PC-3 (cell line): ENCODE results near the gene UQCRQ. TPM values are rescaled to one million over a fixed set of nuclear protein-coding genes. Genes with fewer than 3 reads are reported as not detected.

ENCODE experiments used
- ATAC-seq: fragments of 200-7000 bp; cut with Tn5 transposase; 2 replicates; pipeline ENCODE4 v1.9.1; 2020; ENCODE audit warnings: mild to moderate bottlenecking, moderate library complexity
- BruUV-seq: library from RNA; stranded (reverse); fragments of 400-500 nt; replicated peaks from 2 replicates; lab custom pipeline; 2021; lab: Mats Ljungman, UMichigan
- CTCF ChIA-PET: fragments of 300-600 bp; sonication (Branson Sonifier 250); formaldehyde crosslinking; loops from one replicate; lab custom pipeline; 2022; ENCODE audit warnings: antibody characterized with exemption; lab: Charles Lee
- POLR2A ChIA-PET: fragments of 300-600 bp; sonication (Branson Sonifier 250); formaldehyde crosslinking; loops from one replicate; lab custom pipeline; 2022; ENCODE audit warnings: antibody characterized with exemption; ENCODE audit not compliant: unreplicated experiment; lab: Charles Lee
- DNase-seq: peaks from one replicate; pipeline ENCODE4 v3.0.0-alpha.2; 2015
- H2AFZ ChIP-seq: fragments of 300-600 bp; sonication (generic); 2 replicates; pipeline ENCODE4 v1.6.0; 2016; ENCODE audit warnings: antibody characterized with exemption, low read length
- H3F3A ChIP-seq: fragments of 300-600 bp; sonication (generic); one replicate; pipeline ENCODE4 v1.6.0; 2017; ENCODE audit warnings: antibody characterized with exemption, low read length, control low read depth, mild to moderate bottlenecking; ENCODE audit not compliant: unreplicated experiment
- H3K27ac ChIP-seq: fragments of 300-600 bp; sonication (generic); 2 replicates; pipeline ENCODE4 v1.5.1; 2016; ENCODE audit warnings: mild to moderate bottlenecking, low read length
- H3K27me3 ChIP-seq: fragments of 300-600 bp; sonication (generic); 2 replicates; pipeline ENCODE4 v1.6.1; 2016; ENCODE audit warnings: low read length, mixed read lengths
- H3K36me3 ChIP-seq: fragments of 300-600 bp; sonication (generic); 2 replicates; pipeline ENCODE4 v1.6.1; 2016; ENCODE audit warnings: low read depth, mixed run types, low read length, mixed read lengths
- H3K4me1 ChIP-seq: fragments of 300-600 bp; sonication (generic); 2 replicates; pipeline ENCODE4 v1.5.1; 2016; ENCODE audit warnings: low read length; ENCODE audit not compliant: insufficient read depth
- H3K4me2 ChIP-seq: fragments of 300-600 bp; sonication (generic); 2 replicates; pipeline ENCODE4 v1.6.0; 2016; ENCODE audit warnings: low read length
- H3K4me3 ChIP-seq: fragments of 300-600 bp; sonication (generic); 2 replicates; pipeline ENCODE4 v1.5.1; 2016; ENCODE audit warnings: mild to moderate bottlenecking, low read length, mixed read lengths
- H3K79me2 ChIP-seq: fragments of 300-600 bp; sonication (generic); 2 replicates; pipeline ENCODE4 v1.6.1; 2017; ENCODE audit warnings: low read length, mixed read lengths
- H3K9ac ChIP-seq: fragments of 300-600 bp; sonication (generic); 2 replicates; pipeline ENCODE4 v1.6.0; 2016; ENCODE audit warnings: mild to moderate bottlenecking, low read length
- H3K9me2 ChIP-seq: fragments of 300-600 bp; sonication (generic); replicated peaks from 2 replicates; pipeline ENCODE4 v1.6.1; 2016; ENCODE audit warnings: mixed run types, low read length, mixed read lengths
- H3K9me3 ChIP-seq: fragments of 300-600 bp; sonication (generic); 2 replicates; pipeline ENCODE4 v1.6.1; 2016; ENCODE audit warnings: low read length, mixed read lengths
- H4K20me1 ChIP-seq: fragments of 300-600 bp; sonication (generic); 2 replicates; pipeline ENCODE4 v1.6.1; 2016; ENCODE audit warnings: low read length, mixed read lengths
- CTCF ChIP-seq: fragments of 300-600 bp; sonication (generic); conservative IDR thresholded peaks from 2 replicates; pipeline ENCODE4 v1.5.1; 2017; ENCODE audit warnings: antibody characterized with exemption, low read depth, mild to moderate bottlenecking, low read length
- EZH2 ChIP-seq: fragments of 300-600 bp; sonication (generic); IDR thresholded peaks from one replicate; pipeline ENCODE4 v1.6.1; 2017; ENCODE audit warnings: antibody characterized with exemption, mild to moderate bottlenecking, low read length; ENCODE audit not compliant: unreplicated experiment
- EZH2phosphoT487 ChIP-seq: fragments of 300-600 bp; sonication (generic); IDR thresholded peaks from 2 replicates; pipeline ENCODE4 v1.6.1; 2018; ENCODE audit warnings: mild to moderate bottlenecking, antibody characterized with exemption, low read length, borderline replicate concordance
- intact Hi-C: fragments of 100-400 bp; cut with micrococcal nuclease; formaldehyde crosslinking; loops from 2 replicates; pipeline ENCODE4 v1.9.0; 2023
- total RNA-seq: library from RNA; depleted of rRNA; stranded (reverse); fragments of >200 nt; gene quantifications from 2 replicates; pipeline ENCODE4 v1.2.3, GENCODE V29; 2014

The UQCRQ gene
- total RNA-seq, 1 experiment from 2014 or later = 198 TPM

GRCh38 chr5:132823481-132824050 is 42.9 kb upstream of the UQCRQ start:
- H3K79me2 ChIP-seq = peaks cover 3% of the 10 kb centered on the region; the same call in 1 of the 2 replicates
- H4K20me1 ChIP-seq = no peaks in the 10 kb centered on the region
- no peak overlapping the region for H3K4me3 ChIP-seq
- H3K9ac ChIP-seq = no peak overlapping the region
- H3K36me3 ChIP-seq = no peaks in the 10 kb centered on the region
- no peak overlapping the region for H2AFZ ChIP-seq
- no peak overlapping the region for H3K27ac ChIP-seq
- no peaks in the 10 kb centered on the region for H3F3A ChIP-seq
- intact Hi-C loops = loop anchor here (5.0 kb wide), 4 partner anchors 46 to 436 kb away; partner anchors contain the start of gene SEPTIN8
- no TSS peak for BruUV-seq
- H3K9me3 ChIP-seq = no peaks in the 10 kb centered on the region
- no peak for TF ChIP-seq CTCF
- no peak for TF ChIP-seq EZH2
- TF ChIP-seq EZH2phosphoT487 = no peak
- ATAC-seq = no peak
- H3K27me3 ChIP-seq = no peaks in the 10 kb centered on the region
- H3K4me1 ChIP-seq = no peaks in the 10 kb centered on the region
- ChIA-PET CTCF (no interaction called here), POLR2A (no interaction called here)
- no peaks in the 10 kb centered on the region for H3K9me2 ChIP-seq
- DNase-seq = no peak
- no peak overlapping the region for H3K4me2 ChIP-seq

- intact Hi-C loops = loop anchor here (5.0 kb wide), 4 partner anchors 47 to 437 kb away; partner anchors contain the start of gene SEPTIN8
These were observed 42.0 kb upstream of the UQCRQ start for GRCh38 chr5:132824426-132824825.

More at GRCh38 chr5:132824426-132824825, 42.0 kb upstream of the UQCRQ start:
- Histone ChIP-seq H3K79me2 (peaks cover 12% of the 10 kb centered on the region; the same call in 1 of the 2 replicates), H3K36me3 (no peaks in the 10 kb centered on the region), H4K20me1 (no peaks in the 10 kb centered on the region), H2AFZ (no peak overlapping the region), H3K9ac (no peak overlapping the region), H3K4me1 (peaks cover 5% of the 10 kb centered on the region), H3K9me2 (no peaks in the 10 kb centered on the region), H3K4me3 (no peak overlapping the region), H3K4me2 (no peak overlapping the region), H3K9me3 (no peaks in the 10 kb centered on the region), H3K27ac (no peak overlapping the region), H3K27me3 (no peaks in the 10 kb centered on the region), H3F3A (no peaks in the 10 kb centered on the region)
- no TSS peak for BruUV-seq
- TF ChIP-seq CTCF = no peak
- DNase-seq = no peak
- CTCF ChIA-PET = no interaction called here
- POLR2A ChIA-PET = no interaction called here
- no peak for ATAC-seq
